Vagina (tissue), 2 donors: Measurements from ENCODE around the gene NOP9.

Experiments
- POLR2A ChIP-seq, 2 donors: fragments of 450-650 bp; IDR thresholded peaks; one replicate each; pipeline ENCODE4 v1.6.1; 2017; ENCODE audit warnings: antibody characterized with exemption in 2 of 2, mild to moderate bottlenecking in 2 of 2, moderate library complexity in 2 of 2
- POLR2AphosphoS5 ChIP-seq, 2 donors: sonication (generic); formaldehyde crosslinking; IDR thresholded peaks; one replicate each; pipeline ENCODE4 v1.9.0; 2017; ENCODE audit warnings: antibody characterized with exemption in 2 of 2, mild to moderate bottlenecking in 2 of 2, low read depth in 1 of 2; ENCODE audit not compliant: insufficient read depth in 1 of 2

GRCh38 chr14:24277071-24277470 is 22.6 kb upstream of the NOP9 start:
- TF ChIP-seq POLR2A (IDR thresholded peaks at IDR 0.05) (no peak), POLR2AphosphoS5 (IDR thresholded peaks at IDR 0.05; ENCODE audit: insufficient read depth in 1 of 2, low read depth in 1 of 2) (no peak)
